NCI-H2171 (cell line): ENCODE results near the gene TSKS.
A peak's percentile ranks its signal among the peaks of the same experiment; 100 is the strongest.

Experiments
- DNase-seq: peaks from one replicate; lab custom pipeline; 2025; lab: John Stamatoyannopoulos, UW

The TSKS gene, protein sequence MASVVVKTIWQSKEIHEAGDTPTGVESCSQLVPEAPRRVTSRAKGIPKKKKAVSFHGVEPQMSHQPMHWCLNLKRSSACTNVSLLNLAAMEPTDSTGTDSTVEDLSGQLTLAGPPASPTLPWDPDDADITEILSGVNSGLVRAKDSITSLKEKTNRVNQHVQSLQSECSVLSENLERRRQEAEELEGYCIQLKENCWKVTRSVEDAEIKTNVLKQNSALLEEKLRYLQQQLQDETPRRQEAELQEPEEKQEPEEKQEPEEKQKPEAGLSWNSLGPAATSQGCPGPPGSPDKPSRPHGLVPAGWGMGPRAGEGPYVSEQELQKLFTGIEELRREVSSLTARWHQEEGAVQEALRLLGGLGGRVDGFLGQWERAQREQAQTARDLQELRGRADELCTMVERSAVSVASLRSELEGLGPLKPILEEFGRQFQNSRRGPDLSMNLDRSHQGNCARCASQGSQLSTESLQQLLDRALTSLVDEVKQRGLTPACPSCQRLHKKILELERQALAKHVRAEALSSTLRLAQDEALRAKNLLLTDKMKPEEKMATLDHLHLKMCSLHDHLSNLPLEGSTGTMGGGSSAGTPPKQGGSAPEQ

DNA sequence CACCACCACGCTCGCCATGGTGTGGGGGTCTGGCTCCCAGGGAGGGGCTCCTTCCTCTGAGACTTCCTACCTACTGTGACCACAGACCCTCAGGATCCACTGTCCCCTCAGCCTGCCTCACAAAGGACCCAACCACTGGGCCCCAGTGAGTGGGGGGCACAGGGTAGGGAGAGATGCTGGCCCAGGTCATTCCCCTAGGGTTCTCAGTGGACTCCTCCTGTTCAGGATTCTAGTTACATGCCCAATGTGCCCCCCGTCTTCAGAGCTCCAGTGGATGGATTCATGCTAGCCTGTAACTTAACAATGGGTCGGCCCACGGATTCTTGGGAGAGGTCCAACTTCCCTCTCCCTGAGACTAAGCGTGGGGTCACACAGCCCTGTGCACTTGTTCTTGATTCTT lies at the start of gene TSKS:
TSKS (minus strand) TSS at position 77 of the 400 bp plus-strand sequence; CDS start at position 18, 59 bp downstream.
- DNase-seq, result no peak

DNA sequence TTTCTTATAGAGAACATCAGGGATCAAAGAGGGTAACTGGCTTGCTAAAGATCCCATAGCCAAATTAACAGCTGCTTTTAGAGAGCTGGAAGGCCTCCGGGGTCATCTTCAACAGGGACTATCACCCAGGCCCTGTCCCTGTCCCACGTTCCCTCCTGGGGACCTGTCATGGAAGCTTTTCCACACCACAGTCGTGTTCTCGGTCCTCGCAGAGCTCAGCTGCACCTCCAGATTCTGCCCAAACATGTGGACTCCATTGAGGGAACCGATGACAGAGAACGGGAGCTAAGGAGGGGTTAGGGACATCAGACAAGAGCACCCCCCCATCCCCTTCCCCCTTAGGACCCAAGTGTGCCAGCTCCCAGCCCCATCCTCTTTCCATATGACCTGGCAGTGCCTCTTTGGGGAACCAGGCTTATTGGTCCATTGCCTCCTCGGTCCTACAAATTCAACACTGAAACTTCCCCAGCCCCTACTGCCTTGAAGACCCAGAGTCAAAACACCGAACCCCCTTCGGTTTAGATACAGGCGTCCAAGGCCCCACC lies 49.4 kb upstream of the TSKS start:
- no peak for DNase-seq

DNA sequence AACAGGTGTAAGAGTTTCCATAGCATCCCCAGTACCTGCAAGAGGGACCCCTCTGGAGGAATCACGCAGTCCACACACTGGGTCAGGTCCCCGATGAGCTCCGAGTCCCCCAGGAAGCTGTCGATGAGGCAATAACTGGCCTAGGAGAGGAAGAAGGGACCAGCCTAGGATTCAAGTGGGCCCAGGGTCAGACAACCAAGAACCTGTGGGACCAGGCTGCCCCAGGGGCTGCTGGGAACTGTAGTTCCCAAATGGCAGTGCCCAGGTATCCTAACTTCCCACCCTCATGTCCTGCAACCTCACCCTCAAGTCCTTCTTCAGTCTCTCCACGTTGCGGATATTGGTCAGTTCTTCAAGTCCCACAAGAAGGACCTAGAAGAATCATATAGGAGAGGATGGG lies 48.2 kb upstream of the TSKS start:
- DNase-seq, result no peak

DNA sequence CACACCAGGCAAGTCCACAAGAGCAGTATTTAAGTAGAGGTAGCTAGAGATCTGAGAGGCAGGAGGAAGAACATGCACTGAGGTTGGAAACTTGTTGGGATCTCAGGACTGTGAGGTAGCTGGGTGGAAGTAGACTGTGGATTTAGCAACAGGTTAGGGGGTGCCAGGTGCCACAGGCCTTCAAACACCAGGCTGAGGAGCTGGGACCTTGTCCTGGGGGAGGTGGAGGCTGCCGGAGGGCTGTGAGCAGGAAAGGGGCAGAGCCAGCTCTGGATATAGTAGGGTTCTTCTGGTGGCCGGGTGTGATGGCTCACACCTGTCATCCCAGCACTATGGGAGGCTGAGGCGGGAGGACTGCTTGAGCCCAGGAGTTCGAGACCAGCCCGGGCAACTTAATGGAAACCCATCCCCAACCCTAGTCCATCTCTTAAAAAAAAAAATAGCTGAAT lies 46.9 kb upstream of the TSKS start:
- no peak for DNase-seq

DNA sequence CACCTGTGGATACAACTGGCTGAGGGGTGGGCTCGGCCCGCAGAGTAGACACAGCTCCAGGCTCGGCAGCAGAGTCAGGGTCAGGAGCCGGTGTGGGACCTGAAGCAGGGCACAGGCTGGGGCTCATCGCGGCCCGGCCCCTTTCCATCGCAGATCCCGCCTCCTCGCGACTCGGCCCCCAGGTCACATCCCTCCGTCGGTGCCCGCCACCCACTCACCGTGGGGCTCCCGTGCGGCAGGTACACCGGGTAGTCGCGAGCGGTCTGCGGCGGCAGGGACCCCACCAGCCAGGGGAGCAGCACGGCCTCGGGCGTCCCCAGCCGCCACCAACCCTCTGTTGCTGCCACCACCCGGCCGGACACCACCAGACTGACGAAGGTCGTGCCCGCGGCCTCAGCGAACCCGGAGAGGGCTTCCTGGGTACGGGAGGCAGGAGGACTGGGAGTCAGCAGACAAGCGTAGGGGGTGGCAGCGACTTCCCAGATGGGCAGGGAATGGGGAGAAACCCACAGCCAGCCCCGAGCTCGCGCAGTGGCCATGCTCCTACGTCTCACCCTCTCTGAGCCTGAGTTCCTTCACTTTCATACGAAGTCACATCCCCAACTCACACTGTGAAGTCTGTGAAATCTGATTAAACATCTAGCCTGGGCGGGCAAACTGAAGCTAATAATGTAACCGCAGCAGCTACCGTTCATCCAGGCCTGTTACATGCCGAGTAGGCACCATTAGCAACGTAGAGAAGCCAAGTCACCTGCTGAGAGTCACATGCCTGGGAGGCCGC lies 46.2 kb upstream of the TSKS start:
- DNase-seq, result no peak

DNA sequence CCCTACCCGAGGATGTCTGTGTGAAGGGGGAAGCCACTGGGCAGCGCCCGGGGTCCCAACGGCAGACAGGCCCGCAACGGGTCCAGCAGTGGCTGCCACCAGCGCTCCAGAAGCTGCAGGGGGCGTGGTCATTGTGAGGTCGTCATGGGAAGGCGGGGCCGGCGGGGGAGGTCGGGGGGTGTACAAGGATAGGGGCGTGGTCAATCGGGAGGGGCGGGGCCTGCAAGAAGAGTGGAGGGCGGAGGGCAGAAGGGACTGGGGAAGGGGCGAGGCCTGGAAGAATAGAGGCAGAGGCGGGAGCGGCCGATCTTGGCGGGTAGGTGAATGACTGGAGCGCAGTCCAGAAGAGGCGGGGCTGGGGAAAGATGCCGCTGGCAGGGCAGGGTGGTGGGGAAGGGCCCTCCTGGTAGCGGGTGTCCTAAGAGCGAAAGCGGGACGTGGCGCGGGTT lies 45.6 kb upstream of the TSKS start:
- DNase-seq, result no peak

DNA sequence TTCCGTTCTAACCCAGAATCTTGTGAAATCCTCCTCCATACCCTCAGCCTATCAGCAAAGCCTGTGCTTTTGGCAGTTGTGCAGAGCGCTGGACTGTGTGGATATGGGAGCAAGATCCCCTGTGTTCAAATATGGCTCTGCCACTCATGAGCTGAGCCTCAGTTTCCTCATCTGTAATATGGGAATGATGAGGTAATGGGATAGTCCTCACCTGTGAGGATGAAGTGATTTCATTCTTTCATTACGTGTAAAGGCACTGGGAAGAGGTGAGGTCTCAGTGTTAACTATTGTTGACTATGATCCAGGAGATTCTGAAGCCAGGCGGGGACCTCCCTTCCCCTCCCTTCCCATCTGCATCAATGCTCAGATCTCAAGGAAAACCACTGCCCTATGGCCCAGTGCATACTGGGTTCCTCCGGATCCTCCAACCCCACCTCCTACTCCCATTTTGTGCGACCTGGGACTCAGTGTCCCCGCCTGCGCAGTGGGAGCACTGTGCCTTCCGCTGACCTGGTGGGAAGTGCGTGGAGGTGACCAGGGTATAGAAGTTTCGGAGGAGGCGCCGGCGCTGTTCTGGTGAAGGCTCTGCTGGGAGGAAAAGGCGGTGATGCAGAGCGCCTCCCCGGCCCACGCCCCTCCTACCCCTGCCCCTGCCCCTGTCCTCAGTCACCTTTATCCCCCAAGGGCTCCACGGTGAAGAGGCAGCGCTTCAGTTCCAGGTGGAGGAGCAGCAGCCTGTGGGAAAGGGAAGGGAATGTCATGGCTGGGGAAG lies 45.0 kb upstream of the TSKS start:
- DNase-seq, result no peak

DNA sequence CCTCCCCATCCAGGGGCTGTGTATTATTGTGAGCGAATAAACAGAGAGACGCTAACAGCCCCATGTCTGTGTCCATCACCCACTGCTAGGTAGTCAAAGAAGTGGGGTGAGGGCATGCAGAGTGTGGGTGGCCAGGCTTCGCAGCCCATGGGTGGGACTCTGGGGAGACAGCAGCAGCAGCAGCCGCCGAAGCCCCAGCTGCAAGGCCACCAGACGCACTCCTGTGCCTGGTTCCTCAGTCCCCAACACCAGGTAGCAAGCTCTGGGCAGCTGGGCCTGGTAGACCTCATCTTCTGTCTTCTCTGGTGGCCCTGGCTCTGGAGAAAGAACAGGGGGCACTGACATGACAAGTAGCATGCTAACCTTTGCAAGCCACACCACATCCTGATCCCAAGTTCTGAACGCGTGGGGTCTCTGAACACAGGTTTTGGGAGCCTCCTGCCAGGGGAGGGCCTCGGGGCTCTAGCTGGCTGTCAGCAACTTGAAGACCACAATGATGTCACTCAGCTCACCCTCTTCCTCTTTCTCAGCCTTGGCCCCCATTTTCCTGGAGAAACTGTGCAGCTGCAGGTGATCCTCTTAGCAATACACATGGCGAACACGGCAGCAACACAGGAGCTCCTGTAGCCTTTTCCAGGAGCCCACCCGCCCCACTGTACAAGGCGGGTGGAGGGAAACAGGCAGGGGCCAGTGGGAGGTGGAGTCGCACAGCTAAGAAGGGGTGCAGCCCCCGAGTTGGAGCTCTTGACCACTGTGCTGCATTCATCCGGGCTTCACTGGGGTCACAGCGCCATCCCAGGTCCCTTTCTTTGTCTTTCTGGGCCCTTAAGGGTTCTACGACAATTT lies 44.2 kb upstream of the TSKS start:
- DNase-seq, result no peak

DNA sequence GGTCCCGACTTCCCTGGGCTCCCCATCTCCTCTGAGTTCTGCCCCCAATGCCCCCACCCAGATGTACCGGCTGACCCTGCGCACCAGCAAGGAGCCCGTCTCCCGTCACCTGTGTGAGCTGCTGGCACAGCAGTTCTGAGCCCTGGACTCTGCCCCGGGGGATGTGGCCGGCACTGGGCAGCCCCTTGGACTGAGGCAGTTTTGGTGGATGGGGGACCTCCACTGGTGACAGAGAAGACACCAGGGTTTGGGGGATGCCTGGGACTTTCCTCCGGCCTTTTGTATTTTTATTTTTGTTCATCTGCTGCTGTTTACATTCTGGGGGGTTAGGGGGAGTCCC lies 43.5 kb upstream of the TSKS start:
- no peak for DNase-seq

DNA sequence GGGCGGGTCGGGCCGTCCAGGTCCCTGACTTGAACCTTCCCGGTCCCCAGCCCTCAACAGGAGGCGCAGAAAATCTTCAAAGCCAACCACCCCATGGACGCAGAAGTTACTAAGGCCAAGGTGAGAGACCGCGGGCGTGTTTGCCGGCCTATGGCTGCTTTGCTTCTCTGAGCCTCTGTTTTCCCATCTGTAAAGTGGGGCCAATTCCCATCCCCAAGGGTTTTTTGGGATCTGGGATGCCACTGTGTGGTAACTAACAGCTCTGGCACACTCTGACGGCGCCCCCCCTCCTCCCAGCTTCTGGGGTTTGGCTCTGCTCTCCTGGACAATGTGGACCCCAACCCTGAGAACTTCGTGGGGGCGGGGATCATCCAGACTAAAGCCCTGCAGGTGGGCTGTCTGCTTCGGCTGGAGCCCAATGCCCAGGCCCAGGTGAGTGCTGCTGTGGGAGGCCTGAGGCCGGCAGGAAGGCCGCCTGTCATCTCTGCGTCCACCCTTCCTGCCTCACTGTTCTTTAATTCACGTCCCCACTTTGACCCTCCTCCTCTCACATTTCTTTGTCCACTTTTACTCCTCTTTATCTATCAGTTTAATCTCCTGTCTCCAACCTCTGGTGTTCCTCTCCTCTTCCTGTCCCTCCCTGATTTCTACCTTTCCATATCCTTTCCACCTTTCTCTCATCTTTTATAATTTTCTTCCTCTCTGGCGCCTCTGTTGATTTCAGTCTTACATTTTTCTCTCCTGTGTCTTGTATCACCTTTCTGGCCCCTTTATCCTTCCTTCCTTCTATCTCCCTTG lies 42.9 kb upstream of the TSKS start:
- DNase-seq, result no peak

DNA sequence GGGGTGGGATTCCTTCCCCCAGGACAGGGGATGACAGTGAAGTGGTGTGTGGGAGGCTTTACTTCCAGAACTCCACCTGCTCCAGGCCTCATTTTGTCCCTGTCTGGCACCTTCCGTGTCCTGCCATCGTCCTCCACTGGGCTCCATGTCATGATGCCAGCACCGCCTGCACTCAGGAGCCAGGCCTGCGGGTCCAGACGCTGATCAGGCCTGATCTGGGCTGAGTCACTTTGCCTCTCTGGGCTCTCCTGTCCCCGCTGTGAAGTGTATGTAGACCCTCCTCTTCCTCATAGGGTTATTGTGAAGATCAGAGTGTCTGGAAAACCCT lies 40.4 kb upstream of the TSKS start:
- DNase-seq, result no peak

DNA sequence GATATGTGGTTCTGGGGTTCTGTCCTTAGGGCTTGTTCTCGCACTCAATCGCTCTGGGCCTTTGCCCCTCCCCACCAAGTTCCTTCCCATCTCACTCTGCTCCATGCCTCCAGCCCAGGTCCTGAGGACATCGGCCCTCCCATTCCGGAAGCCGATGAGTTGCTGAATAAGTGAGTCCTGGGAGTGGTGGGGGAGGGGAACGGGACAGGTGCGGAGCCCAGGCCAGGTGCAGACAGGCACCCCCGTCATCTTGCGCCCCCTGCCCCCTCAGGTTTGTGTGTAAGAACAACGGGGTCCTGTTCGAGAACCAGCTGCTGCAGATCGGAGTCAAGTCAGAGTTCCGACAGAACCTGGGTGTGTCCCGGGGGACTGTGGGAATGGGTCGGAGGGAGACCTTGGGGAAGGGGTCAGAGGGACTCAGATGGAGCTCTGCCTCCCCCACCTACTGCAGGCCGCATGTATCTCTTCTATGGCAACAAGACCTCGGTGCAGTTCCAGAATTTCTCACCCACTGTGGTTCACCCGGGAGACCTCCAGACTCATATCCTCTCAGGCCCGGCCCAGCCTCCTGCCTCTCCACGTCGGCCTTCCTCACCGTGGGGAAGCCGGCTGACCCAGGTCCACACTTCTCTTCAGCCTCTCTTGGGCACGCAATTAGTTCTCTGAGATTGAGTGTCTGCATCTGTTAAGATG lies 39.9 kb upstream of the TSKS start:
- no peak for DNase-seq

DNA sequence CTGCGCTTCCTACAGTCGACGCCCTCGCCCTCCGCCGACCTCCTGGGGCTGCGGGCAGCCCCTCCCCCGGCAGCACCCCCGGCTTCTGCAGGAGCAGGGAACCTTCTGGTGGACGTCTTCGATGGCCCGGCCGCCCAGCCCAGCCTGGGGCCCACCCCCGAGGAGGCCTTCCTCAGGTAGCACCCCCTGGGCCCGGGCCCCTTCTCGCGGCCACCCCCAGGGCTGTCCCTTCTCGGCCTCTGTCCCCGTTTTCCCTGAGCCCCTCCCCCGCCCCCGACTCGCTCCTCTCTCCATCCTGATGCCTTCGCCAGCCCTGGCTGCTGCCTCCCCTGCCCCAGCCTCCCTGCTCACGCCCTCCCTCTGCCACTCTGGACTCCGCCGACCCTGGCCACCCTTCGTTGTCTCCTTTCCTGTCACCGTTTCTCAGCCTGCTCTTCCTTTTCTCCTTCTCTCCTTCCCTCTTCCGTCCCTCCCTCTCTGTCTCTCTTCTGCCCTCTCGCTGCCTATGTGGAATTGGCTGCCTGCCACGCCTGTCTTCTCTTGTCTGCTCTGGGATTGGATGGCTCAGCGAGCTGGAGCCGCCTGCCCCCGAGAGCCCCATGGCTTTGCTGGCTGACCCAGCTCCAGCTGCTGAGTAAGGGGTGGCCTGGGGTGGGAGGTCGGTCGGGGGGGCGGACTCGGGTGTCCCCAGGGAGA lies 39.0 kb upstream of the TSKS start:
- peak; percentile 45 for DNase-seq

DNA sequence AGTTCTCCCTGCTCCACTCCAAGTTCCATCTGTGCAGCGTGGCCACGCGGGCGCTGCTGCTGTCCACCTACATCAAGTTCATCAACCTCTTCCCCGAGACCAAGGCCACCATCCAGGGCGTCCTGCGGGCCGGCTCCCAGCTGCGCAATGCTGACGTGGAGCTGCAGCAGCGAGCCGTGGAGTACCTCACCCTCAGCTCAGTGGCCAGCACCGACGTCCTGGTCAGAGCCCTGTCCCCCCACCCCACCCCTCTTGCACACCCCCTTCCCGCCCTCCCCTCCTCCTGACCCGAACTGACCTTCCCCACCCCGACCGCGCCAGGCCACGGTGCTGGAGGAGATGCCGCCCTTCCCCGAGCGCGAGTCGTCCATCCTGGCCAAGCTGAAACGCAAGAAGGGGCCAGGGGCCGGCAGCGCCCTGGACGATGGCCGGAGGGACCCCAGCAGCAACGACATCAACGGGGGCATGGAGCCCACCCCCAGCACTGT lies 38.3 kb upstream of the TSKS start:
- DNase-seq, result no peak

DNA sequence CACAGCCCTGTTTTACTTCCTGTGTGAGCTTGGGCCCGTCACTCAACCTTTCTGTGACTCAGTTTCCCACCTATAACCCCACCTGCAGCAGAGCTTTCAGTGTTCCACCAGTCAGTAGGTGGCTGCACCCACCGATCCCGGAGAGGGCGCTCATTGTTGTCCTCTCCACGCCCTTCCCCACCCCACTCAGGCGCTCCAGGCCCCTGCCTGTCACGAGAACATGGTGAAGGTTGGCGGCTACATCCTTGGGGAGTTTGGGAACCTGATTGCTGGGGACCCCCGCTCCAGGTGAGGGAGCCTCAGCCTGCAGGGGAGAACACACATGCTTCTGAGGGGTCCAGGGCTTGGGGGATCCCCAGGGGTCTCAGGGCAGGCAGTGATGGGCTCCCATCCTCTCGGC lies 37.7 kb upstream of the TSKS start:
- no peak for DNase-seq

DNA sequence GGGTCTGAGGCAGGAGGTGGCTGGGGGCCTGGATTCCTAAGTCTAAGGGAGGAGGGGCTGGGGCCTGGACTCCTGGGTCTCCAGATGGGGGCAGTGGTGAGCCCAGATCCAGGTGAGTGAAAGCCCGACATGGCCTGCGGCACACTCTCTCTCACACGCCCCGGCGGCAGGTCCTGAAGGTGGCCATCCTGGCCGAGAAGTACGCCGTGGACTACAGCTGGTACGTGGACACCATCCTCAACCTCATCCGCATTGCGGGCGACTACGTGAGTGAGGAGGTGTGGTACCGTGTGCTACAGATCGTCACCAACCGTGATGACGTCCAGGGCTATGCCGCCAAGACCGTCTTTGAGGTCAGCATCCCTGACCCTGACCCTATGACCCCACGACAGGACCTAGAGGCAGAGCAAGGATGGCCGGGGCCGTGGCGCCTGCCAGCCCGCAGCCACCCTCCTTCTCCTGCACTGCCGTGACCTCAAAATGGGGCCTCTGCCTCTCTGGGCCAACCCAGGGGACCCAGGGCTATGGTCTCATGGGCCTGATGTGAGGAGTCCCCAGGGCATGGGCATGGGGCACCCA lies 36.8 kb upstream of the TSKS start:
- DNase-seq, result no peak

DNA sequence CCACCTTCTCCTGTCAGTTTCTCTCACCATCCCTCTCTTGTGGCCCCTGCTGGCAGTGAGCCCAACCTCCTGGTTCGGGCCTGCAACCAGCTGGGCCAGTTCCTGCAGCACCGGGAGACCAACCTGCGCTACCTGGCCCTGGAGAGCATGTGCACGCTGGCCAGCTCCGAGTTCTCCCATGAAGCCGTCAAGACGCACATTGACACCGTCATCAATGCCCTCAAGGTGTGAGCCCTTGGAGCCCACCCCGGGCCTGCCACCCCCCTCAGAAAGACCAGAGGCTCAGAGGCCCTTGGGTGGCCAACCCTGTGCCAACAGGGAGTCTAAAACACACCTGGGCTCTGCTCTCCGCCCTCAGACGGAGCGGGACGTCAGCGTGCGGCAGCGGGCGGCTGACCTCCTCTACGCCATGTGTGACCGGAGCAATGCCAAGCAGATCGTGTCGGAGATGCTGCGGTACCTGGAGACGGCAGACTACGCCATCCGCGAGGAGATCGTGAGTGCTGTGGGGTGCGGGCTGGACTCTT lies 36.2 kb upstream of the TSKS start:
- DNase-seq, result no peak

DNA sequence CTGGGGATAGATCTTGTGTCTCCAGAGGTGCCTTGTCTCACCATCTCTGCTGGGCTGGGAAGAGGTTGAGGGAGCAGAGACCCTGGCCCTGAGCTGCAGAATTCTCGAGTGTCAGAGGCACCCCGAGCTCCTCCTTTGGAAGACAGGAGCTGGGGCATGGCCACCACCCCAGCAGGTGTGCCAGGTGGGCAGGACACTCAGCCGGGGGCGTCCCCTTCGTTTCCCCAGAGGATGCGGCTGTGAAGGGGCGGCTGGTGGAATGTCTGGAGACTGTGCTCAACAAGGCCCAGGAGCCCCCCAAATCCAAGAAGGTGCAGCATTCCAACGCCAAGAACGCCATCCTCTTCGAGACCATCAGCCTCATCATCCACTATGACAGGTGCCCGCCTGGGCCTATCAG lies 35.5 kb upstream of the TSKS start:
- DNase-seq, result no peak
